ENCODE measurements around the gene RNF40.

- TF ChIP-seq EGR1 (IDR thresholded peaks at IDR 0.05; ENCODE audit: borderline replicate concordance, low read depth, low read length) (no peak), SUZ12 (IDR thresholded peaks at IDR 0.05; ENCODE audit: low read length) (no peak), POLR2A (IDR thresholded peaks at IDR 0.05; ENCODE audit: control extremely low read depth in 1 of 2, low read depth in 2 of 2, low read length in 2 of 2) (no peak), EP300 (IDR thresholded peaks at IDR 0.05; ENCODE audit: borderline replicate concordance in 1 of 2, low read depth in 2 of 2, low read length in 2 of 2) (no peak), CTCF (IDR thresholded peaks at IDR 0.05; ENCODE audit: control extremely low read depth in 1 of 3, insufficient read depth in 1 of 3, low read depth in 1 of 3, low read length in 3 of 3) (no peak), HDAC6 (IDR thresholded peaks at IDR 0.05; ENCODE audit: low read depth, low read length) (no peak)
Measured at GRCh38 chr16:30785126-30786106, 23.3 kb downstream of the RNF40 start.

Data from H1 (cell line).